CD4-positive, alpha-beta T cell treated with Interleukin-4 for 4 hours (primary cell): ENCODE measurements around the gene ZNF341.
A peak's percentile ranks its signal among the peaks of the same experiment; 100 is the strongest.
"Not testable (repeated sequence)": the region's sequence is repeated elsewhere in the genome, so short reads cannot be mapped to it uniquely, and the experiment has no call there.

Source experiments
- DNase-seq: peaks from one replicate; pipeline ENCODE4 v3.0.0-alpha.2; 2020

Gene ZNF341

DNA sequence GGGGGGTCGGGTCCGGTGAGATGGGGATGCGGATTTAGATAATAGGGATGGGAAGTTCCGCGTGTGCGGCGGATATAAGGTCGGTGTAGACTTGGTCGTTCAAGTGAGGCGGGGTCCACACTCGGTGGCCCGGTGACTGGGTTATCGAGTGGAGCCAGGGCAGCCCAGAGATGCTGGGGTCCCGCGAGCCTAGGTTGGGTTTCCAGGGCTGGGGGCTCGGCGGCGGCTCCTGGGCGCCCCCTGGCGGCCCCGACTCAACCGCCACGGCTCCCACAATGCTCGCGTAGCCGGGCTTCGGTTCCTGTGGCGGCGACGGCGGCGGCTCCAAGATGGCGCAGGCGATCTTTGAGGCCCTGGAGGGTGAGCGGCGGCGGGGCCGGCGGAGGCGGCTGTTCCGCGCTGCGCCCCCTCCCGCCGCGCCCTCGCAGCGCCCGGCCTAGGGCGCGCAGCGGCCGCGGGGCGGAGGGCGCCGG, at the start of gene ZNF341:
TSS of gene ZNF341 (plus strand) at position 304 of the 473 bp plus-strand sequence. CDS start at position 330, 26 bp downstream.
- DNase-seq = peak; percentile 90

DNA sequence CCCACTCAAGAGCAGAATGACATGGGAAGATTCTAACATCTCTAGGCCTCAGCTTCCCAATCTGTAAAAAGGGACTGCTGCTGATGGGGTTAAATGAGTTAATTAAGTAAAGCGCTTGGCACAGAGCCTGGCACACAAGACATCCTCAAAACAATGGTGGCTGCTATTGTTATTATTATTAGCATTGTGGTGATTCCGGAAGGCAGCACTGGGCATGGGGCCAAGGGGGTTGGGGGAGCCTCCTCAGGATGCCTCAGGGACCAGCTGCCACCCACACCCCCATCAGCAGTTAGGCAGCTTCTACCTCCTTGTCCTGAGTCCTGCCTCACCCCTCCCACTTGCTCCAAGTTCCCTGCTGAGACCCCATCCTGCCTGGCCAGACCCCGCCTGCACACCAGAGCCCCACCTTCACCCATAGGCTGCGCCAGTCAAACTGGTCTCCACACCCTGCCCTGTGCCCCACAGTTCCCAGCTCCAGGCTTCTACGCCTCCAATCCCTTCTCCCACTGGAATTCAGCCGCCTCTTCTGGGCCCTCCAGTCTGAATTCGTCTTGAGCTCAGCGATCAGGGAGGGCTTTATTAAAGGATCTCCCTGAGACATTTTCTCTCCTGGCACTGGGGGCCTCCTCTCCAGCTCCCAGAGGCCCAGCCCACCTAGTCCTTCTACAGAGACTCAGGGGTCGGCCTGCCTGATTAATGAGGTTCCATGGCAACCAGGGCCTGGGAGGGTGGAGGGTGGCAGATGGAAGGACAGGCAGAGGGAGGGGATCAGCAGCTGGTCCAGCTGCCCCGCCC, 47.1 kb upstream of the ZNF341 start:
- no peak for DNase-seq

DNA sequence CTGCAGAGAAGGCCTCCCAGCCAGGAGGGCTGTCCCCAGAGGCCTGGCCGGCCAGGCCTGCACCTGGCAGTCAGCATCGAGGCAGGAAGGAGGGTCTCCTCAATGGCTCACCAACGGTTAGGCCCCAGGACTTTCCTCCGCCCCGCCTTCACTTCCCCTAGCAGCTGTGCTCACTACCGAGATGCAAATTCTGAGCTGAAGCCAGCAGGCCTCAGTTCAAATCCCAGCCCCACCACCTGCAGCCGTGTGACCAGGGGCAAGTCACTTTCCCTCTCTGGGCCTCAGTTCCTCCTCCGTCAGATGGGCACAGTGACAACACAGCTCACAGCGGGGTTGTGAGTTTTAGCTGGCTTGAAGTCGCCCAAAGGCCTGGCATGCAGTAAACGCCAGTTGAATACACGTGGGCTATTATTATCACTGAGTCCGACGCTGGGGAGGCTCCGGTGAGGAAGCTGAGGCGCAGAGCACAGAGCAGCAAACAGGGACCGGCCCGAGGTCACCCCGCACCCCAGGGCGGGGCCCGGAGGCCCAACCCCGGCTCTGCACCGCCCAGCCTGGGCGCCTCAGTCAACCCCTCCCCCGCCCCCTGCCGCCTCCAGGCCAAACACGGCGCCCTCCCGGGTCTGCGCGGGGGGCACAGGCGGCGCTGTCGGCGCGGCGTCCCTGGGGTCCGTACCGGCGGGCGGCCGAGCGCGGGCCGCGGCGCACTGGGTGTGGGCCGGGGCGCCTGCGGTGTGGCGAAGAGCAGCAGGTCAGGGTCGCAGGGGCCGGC, 46.3 kb upstream of the ZNF341 start:
- DNase-seq = peak; percentile 19

DNA sequence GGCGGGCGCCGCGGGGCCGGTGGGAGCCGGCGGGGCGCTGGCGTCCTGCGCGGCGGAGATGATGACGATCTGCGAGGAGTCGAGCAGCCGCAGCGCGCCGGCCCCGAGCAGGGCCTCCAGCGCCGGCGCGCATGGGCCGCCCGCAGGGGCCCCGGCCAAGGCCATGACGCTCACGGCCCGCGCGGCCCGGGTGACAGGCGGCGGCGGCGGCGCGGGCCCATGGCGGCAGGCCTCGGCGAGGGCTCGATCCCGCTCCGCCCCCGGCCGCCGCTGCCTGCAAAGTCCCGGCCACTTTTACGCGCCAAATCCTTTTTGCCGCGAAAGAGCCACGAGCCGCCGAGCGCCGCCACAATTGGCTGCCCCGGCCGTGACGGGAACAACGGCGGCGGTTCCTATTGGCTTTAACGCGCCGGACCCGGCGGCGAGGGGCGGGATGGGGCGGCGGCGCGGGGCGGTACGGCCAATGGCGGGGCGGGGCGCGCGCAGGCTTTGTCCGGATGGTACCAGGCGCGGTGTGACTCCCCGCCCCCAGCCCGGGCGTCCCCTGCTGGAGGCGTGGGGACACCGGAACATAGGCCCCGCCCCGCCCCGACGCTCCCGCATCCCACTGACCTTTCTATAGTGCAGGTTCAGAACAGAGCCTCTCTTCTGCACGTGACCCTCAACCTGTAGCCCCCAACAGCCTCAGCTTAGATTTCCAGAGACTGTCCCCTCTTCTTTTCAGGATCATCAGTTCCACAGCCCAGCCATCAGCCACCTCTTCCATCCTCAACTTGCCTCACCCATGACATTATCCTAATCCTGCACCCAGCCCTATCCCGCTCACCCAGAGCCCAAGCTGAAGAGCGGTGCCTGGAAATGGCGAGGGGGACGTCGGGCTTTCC, 45.5 kb upstream of the ZNF341 start, which contains the start of gene E2F1:
TSS of gene E2F1 (minus strand) at position 286 of the 884 bp plus-strand sequence. CDS start at position 165, 121 bp downstream.
- DNase-seq = peak; percentile 91

DNA sequence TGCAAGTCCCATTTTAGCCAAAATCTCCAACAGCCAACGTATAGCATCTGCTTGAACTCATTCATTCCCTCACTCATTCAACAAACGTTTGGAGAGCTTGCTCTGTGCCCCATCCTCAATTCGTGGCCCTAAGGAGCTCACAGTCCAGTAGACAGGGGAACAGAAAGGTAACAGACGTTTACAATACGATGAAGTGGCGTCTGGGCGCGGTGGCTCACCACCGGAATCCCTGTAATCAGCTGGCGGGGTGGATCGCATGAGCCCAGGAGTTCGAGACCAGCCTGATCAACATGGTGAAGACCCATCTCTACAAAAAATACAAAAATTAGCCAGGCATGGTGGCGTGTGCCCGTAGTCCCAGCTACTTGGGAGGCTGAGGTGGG, 44.8 kb upstream of the ZNF341 start:
- no peak for DNase-seq

DNA sequence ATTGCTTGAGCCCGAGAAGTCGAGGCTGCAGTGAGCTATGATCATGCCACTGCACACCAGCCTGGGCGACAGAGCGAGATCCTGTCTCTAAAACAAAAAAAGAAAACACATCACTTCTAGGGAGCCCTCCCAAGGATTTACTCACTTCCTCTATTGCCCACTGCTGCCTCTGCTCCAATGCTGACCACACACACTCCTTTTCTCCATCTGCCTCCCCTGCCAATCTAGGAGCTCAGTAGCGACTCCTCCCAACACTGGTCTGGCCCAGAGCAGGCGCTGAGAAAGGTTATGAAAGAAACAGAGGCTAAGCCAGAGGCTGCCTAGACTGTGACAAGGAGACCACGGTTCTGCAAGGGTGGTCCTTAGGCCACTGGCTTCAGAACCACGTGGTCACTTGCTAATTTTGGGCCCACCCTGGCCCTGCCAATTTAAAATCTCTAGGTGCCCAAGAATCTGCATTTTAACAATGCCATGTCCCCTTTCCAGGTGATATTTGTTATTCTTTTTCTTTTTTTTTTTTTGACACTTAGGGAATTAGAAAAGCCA, 44.4 kb upstream of the ZNF341 start:
- no peak for DNase-seq

DNA sequence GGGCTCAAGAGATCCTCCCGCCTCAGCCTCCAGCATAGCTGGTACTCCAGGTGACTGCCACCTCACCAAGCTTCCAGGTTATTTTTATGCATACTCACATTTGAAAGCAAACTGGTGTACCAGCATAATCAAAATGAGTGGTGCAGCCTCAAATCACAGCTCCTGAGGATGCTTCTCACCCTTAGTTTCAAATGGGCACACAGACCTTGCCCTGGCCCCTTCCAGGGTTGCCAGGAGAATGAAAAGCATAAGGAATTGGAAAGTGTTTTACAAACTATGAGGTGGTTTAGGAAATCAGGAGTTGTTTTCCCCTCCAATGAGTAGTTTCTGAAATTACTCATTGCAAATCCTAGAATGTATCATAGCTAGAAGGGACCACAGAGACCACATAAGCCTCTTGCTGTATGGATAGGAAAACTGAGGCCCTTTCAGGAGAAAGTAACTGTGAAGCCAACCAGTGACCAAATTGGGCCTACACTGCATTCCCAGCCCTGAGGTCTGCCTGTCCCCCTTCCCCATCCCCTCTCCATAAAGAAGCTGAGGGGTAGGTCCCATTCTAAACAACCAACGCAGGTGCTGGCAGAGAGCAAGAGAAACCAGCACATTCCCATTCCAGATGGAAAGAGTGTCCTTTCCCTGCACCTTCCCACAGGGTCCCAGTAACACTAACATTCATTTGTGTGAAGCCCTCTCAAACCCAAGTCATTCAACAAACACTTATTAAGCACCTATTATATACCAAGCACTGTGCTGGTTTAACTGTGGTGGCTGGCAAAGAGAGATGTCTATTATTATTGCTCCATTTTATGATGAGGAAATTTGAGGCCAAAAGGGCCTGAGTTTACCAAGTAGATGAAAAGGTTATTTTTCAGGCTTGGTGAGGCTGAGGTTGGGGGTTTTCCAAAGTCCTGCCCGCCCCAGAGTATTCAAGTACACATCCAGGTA, 43.5 kb upstream of the ZNF341 start:
- DNase-seq = no peak

DNA sequence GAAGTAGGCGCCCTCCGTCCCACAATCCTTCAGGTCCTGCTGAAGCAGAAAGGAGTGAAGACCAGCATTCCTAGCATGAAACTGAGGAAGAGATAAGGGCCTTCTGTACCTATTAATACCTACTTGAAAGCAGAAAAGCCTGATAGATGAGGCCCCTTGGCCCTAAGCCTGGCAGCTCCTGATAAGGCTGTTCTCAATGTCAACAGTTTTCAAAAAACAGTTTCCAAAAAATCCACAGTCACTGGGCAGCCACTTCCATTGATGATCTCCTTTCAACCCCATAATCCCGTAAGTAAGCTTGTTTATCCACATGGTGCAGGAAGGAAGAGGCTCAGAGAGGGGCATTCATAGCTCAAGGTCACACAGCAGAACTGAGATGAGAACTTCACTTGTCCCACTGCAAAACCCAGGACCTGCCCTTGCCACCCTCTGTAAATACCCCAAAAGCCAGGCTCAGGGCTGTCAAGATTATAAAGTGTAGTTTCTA, 42.8 kb upstream of the ZNF341 start:
- no peak for DNase-seq

DNA sequence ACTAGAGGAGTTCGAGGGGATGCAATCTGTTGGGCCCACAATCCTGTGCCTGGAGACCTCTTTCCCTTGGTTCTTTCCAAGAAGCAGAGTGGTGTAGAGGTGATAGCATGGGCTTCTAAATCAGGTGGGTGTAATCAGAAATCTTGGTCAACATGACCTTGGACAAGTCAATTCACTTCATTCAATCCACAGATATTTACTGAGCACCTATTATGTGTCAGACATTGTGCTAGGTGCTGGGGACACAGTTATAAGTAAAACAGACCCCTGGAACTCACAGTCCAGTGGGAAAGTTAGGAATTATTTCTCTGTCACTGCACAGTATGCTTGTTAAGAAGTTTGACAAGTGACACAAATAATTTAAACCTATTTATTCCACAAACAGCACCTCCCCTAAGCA, 42.3 kb upstream of the ZNF341 start:
- DNase-seq = no peak

DNA sequence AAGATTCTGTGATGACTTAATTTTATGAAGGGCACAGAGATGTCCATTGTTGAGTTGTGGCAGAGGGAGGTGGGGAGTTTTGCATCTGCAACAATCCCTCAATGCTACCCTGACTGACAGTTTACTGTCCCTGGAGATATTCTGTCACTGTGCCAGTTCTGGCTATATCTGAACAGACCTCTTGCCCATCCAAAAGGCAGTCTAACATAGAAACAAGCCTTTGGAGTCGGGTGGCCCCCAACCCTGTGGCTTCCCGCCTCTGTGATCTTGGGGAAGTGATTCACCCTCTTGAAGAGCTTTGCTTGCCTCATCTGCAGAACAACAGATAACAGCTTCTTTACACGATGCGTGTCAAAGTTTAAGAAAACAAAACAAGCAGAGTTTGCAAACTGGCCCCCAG, 41.8 kb upstream of the ZNF341 start:
- peak; percentile 76 for DNase-seq

DNA sequence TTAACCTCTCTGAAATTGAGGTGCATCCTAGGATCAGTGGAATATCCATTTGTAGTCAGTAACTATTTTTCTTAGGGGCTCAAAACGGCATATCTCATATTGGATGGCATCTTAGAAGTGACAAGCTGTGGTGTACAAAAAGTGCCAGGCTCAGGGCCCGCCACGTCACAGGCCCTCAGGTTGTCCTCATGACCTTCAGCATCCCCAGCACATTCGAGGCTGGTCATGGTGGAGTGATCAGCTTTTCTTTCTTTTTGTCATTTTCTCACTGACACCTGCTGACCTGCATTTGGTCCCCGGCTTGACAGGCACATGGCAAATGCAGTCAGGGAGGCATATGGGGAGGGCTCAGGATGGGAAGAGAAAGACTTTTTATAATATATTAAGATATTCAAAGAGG, 38.5 kb upstream of the ZNF341 start:
- DNase-seq = no peak

DNA sequence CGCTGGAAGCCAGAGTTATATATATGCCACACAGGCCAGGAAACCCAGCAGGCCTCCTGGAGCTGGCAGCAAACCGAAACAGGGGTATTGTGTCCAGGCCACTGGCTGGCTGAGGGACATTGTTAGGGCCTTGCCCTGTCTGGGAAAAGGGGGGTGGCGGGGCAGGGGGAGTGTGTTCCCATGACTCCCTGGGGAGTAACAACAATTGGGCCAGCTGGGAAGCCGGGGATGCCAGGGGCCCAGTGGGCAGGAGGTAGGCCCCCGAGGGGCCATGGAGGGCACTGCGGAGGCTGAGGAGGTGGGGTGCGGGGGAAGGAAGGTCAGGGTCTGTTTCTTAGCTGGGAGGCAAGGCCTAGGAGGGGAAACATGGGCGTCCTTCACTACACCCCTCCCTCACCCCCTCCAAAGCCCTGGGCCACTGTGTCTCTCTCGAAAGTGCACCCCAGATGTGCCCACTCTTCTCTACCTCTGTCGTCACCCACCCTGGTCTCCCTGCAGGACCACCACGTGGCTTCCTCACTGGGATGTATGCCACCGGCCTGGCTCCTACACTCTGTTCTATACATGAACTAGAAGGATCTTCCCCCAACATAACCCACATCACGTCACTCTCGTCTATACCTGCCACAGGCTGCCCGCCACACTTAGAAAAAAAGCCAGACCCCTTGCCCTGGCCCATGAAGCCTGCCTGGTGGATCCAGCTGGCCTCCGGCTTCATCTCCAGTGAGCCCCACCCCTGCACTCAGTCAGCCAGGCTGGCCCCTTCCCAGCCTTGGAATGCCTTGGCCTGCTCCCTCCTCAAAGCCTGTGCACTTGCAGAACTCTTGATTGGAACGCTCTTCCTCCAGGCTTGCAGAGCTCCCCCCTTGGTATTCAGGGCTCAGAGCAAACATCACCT, 37.8 kb upstream of the ZNF341 start:
- no peak for DNase-seq

DNA sequence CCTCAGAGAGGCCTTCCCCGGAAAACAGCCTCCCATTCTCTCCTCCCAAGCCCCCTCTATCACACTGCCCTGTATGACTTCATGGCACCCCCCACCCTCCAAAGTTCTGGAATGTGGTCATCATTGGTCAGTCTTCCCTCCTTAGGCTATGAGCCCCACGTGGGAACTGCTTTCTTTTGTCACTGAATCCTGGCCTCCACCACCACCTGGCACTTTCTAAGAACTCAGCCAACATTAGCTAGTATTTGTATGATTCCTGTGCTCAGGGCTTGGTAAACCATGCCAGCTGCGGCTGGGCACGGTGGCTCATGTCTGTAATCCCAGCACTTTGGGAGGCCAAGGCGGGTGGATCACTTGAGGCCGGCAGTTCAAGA, 37.2 kb upstream of the ZNF341 start:
- no peak for DNase-seq

DNA sequence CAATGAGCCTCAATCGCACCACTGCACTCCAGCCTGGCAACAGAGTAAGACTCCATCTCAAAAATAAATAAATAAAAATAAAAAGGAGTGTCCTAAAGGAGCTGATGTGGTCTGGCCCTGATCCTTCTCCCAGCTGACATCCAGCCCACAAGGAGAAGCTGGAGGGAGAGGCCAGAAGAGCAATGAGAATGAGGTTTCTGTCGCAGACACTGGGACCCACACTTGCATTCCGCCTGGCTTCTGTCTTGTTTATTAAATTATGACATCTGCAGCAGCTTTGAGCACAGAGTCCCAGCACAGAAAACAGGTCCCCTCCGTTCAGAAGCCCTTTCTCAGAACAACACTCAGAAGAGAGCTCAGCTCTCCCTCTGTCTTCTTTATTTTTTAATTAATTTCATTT, 35.3 kb upstream of the ZNF341 start:
- no peak for DNase-seq

DNA sequence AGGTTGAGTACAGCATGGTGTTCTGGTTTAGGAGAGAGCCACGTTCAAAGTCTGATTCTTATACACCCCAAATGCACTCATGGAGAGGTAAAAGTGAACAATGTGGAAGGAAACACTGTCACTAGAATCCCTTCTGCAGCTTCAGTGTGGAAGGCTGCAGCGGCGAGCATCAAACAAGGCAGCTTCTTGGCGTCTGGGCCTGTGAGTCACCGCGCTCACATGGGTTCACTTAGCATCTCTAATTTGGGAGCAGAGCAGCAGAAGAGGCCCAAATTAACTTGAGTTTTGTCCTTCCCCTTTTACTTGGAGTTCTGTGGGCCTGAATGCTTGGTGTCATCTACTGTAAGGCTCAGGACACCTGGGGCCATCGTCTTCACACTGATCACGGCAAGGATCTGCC, 34.7 kb upstream of the ZNF341 start:
- DNase-seq = no peak

DNA sequence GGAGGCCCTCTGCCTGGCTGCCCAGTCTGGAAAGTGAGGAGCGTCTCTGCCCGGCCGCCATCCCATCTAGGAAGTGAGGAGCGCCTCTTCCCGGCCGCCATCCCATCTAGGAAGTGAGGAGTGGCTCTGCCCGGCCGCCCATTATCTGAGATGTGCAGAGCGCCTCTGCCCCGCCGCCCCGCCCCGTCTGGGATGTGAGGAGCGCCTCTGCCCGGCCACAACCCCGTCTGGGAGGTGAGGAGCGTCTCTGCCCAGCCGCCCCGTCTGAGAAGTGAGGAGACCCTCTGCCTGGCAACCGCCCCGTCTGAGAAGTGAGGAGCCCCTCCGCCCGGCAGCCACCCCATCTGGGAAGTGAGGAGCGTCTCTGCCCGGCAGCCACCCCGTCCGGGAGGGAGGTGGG, 32.8 kb upstream of the ZNF341 start:
- DNase-seq = not testable (repeated sequence)

DNA sequence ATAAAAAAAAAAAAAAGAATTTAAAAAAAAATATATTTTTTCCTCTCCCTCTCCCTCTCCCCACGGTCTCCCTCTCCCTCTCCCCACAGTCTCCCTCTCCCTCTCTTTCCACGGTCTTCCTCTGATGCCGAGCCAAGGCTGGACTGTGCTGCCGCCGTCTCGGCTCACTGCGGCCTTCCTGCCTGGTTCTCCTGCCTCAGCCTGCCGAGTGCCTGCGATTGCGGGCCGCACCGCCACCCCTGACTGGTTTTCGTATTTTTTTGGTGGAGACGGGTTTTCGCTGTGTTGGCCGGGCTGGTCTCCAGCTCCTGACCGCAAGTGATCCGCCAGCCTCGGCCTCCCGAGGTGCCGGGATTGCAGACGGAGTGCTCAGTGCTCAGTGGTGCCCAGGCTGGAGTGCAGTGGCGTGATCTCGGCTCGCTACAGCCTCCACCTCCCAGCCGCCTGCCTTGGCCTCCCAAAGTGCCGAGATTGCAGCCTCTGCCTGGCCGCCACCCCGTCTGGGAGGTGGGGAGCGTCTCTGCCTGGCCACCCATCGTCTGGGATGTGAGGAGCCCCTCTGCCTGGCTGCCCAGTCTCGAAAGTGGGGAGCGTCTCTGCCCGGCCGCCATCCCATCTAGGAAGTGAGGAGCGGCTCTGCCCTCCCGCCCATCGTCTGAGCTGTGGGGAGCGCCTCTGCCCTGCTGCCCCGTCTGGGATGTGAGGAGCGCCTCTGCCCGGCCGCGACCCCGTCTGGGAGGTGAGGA, 30.9 kb upstream of the ZNF341 start:
- not testable (repeated sequence) for DNase-seq

DNA sequence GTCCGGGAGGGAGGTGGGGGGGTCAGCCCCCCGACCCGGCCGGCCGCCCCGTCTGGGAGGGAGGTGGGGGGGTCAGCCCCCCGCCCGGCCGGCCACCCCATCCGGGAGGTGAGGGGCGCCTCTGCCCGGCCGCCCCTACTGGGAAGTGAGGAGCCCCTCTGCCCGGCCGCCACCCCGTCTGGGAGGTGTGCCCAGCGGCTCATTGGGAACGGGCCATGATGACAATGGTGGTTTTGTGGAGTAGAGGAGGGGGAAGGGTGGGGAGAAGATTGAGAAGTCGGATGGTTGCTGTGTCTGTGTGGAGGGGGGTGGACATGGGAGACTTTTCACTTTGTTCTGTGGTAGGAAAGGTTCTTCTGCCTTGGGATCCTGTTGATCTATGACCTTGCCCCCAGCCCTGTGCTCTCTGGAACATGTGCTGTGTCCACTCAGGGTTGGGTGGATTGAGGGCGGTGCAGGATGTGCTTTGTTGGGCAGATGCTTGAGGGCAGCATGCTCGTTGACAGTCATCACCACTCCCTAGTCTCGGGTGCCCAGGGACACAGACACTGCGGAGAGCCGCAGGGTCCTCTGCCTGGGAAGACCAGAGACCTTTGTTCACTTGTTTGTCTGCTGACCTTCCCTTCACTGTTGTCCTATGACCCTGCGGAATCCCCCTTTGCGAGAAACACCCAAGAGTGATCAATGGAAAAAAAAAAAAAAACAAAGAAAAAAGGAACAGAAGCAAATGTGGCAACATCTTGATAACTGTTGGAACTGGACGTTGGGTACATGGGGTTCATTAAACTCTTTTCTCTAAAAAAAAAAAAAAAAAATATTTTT, 30.0 kb upstream of the ZNF341 start:
- no peak for DNase-seq

DNA sequence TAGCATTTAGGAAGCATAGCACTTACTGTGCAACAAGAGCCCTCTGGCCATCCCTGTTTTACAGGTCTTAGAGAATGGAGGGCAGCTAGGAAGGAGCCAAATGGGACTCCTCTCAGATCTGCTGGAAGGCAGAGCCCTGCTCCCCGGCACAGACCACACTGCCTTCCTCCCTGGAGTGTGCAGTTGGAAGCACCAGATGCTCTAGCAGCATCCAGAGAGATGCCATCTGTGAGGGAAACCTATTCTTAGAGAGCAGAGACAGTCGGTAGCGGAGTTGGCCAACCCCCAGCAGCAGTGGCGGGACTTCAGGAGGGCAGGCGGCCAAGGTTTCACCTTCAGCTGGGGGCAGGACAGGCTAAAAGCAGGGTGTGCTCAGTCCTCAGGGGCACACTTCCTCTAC, 28.9 kb upstream of the ZNF341 start:
- no peak for DNase-seq
